ENCODE results near the gene CPLX3.

CPLX3 gene

GRCh38 chr15:74830868-74831267 lies 4.4 kb downstream of the CPLX3 start:
- DNase-seq, result no peak

GRCh38 chr15:74831813-74832495 lies 5.5 kb downstream of the CPLX3 start:
- no peak for DNase-seq

DNA sequence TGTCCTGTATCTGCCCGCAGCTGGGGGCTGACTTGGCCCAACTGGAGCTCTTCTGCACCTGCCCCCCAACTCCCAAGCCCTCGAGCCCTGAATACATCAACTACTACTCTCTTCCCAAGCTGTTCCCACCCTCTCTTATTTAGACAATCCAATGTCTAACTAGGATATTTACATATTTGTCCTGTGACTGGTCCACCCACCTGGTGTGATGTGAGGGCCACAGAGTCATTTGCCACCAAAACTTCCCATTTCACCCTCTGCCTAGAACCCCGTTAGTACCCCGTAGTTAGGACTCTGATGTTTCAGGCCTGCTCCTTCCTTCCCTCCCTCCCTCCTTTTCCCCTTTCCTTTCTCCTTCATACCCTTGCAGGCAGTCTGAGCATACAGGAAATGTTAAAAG lies 6.4 kb downstream of the CPLX3 start:
- DNase-seq, result no peak

GRCh38 chr15:74833376-74834107 lies 7.1 kb downstream of the CPLX3 start:
- DNase-seq, result no peak

DNA sequence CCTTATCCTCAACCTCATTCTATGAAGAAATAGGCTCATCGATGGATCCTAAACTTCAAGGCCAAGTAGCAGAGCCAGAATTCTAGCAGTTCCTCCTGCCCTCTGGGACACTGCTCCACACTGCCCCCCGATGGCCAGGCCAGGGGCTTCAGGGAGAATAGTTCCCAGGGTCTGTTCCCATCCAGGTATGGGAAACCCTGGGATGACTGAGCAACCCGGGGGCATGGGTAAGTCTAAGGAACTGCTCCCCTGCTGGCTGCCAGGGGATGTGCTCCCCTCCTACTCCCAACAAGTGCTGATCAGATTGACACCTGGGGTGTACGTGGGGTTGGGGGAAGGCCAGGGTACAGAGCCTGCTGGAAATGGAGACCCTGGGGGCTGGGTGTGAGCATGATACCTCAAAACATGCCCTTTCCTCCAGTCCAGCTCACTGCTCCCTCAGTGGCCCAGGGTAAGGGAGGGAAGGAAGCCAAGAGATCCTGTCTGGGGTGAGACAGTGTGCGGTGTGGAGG lies 8.9 kb downstream of the CPLX3 start:
- peak; percentile 73 for DNase-seq

- no peak for DNase-seq
Observed at GRCh38 chr15:74836846-74837245, 10.4 kb downstream of the CPLX3 start.

GRCh38 chr15:74837482-74838136 lies 11.2 kb downstream of the CPLX3 start:
- DNase-seq, result peak; percentile 47

DNA sequence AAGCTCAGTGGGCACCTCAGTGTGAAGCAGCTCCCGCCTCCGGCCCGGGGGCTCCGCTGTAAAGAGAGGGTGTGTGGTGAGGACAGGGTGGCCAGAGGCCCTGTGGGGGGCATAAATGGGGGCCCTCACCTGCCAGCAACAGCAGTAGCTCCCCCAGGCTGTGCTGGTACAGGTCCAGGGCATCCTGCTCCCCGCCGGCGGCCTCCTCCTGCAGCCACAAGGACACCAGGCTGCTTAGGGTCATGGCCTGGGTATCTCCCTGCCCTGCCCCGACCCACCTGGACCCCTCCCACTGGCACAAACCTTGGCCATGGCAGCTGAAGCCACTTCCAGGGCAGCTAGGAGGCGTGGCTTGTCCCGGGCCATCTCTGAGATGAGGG lies 11.7 kb downstream of the CPLX3 start:
- no peak for DNase-seq

DNA sequence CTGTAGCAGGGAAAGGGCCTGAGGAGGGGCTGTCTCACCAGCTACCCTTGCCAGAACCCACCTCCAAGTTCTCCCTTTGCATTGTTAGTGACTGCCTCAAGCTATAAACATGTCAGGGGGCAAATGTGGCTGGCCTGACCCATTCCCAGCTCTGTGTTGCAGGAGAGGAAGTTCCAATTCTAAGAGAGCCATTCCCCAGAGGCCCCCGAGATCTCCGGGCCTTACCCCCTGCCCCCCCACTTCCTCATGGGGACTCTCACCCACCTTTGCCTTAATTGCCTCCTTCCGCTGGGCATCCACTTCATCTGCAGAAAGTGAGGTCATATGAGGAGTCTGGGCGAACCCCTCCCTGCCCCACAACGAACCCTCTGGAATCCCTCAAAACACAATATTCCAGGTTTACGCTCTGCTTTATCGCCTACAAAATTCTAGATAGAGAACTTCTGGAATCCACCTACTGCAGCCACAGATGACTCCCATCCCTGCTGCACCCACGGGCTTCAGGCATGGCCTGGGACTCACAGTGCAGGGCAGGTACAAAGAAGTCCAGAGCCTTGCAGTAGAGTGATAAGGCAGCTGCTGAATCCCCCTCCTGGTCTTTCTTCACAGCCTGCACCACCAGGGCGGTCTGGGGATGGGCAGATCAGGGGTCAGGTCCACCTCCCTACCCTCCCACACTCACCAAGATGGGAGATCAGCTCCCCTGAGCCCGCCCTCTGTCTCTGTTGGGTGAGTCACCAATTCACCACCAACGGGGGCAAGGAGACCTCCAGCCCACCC lies 12.5 kb downstream of the CPLX3 start:
- no peak for DNase-seq

GRCh38 chr15:74839526-74840395 lies 13.3 kb downstream of the CPLX3 start:
- no peak for DNase-seq

DNA sequence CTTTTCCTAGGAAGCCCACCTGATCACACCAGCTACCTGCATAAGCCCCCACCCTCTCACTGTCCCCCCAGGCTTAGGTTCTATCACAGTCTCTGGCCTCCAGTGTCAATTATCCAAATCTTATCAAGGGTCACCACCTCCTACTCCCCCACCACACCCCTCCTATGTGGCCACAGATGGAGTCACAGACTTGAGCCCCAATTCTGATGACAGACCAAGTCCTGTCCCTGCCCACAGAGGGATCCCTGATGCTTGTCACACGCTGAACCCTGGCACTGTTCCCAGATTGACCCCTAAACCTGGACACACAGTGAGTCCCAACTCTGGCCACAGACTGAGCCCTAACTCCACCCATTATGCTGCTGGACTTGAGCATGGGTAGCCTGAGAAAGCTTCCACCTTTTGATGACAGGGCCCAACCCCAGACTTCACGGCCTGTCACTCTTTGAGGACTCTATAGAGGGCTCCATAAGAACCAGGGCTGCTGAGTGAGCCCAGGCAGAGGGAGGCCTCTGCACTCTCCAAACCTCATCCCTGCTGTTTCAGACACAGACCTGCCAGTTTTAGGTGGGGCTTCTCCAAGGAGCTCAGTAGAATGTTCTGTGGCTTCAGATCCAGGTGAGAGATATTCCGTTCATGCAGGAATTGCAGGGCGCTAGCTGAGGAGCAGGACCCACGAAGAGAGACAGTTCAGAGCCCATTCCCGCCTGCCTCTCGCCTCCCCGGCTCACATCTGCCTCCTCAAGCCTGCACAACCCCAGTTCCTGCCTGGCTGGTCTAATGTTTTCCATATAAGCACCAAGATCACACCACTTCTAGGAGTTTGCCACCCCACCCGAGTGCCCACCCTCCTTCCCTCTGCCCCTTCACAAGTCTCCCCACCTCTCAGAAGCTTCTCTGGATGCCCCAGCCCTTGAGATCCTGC lies 14.7 kb downstream of the CPLX3 start:
- peak; percentile 64 for DNase-seq

DNA sequence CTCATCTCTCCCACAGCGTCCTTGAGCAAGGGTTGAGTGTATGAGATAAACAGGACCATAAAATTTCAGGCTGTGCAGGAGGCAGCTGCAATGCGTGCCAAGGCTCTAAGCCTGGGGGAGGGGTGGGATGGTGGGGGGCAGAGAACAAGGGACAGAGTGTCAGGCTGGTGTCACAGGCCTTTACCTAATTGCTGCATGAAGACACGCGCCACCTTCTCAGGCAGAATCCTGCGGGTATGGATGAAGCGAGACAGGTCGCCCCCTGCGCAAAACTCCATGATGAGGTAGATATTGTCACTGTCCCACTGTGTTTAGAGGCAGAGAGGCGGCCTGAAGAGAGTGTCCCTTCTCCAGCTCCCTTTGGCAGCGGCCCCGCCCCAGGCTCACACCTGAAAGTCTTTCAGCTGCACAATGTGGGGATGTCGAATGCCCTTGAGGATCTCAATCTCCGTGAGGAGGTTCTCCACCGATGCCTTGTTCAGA lies 15.5 kb downstream of the CPLX3 start:
- DNase-seq, result no peak

DNA sequence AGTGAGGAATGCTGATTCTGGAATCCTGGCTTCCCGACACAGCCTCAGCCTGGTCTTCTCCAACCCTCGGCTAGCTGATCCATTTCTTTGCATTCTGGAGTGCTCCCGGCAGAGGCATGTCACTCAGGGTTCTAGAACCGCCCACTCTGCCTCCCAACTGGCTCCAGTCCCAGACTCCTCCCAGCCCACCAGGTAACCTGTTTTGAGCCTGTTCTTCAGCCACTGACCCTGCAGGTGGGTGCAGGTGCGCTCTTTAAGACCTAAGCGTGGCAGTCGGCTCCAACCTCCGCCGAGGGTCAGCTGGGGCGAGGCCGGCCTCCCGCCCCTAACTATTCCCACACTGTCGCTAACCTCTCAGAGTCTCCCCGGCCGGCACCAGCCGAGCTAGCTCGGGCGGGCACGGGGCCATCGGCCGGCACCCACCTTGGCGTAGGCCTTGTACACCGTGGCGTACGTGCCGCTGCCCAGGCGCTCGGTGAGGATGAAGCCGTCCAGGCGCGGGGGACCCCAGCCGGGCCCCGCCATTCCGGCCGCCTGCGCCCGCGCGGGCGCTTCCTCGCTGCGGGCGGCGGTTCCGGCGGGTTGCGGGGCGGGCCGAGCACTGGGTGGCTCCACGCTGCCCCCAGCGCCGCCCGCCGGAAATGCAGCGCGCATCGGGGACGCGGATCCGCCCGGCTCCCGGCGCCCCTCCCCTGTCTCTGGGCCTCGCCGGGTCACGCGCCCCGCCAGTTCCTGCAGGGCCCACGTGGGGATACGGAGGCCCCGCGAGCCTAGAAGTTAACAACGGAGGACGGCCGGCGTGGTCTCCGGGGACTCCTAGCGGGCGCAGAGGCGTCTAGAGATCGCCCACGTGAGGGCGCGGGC lies 16.4 kb downstream of the CPLX3 start, which contains the start of gene ULK3:
ULK3 (minus strand) TSS at position 576 of the 864 bp plus-strand sequence; CDS start at position 525, 51 bp downstream.
- DNase-seq, result peak; percentile 94

DNA sequence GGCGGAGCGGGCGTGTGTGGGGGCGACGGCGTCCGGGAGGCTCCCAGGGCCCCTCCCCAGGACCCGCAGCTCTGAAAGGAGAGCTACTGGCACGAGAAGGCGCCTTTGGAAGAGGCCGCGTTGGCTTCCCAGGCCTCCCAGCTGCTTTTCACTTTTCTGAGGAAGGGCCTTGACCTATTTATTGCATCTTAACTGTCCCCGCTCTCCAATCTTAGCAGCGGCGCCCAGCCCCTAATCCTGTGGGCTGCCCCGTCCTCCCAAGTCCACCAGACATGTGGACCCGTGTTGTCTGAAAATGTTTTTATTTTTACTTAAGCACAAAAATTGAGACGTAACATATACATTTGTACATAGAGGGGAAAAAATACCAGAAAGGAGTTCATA lies 17.0 kb downstream of the CPLX3 start:
- DNase-seq, result no peak

- peak; percentile 96 for DNase-seq
Observed at GRCh38 chr15:74843891-74844299, 17.5 kb downstream of the CPLX3 start.

DNA sequence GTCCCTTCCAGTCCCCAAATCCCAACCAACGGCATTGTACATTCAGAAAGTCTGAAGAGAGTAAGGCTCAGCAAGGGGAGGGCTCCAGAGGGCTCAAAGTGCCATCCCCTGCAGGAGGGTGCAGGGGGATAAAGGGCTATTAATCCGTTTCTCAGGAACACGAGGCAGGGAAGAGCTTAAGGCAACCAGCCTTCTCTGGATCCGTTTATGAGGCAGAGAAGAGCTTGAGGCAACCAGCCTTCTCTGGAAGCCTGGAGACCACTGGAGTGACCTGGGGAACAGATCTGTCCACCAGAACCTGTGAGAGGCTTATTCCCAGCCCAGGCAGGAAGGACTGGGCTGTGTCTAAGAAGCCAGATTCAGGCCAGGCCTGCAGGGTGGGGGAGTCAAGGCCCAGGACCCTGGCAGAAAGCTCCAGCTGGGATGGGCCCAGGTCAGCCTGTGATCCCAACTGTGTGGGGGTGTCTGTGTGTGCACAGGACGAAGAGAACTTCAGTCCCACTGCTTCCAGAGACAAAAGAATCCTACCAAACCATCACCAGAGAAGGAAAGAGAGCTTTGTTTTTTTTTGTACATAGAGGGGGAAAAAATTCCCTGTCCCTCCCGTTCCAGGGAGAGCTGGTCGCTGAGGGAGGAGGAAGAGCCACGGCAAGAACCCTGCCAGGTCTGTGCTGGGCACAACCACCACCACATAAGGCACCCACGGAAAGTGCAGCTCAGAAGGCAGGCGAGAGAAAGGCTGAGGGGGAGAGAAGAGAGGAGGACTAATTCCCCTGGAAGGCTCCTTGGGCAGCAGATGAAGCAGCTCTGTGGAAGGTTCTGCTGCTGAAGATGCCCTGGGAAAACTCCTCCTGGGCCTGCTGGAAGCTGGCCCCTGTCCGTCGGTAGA lies 18.1 kb downstream of the CPLX3 start:
- DNase-seq, result peak; percentile 29

DNA sequence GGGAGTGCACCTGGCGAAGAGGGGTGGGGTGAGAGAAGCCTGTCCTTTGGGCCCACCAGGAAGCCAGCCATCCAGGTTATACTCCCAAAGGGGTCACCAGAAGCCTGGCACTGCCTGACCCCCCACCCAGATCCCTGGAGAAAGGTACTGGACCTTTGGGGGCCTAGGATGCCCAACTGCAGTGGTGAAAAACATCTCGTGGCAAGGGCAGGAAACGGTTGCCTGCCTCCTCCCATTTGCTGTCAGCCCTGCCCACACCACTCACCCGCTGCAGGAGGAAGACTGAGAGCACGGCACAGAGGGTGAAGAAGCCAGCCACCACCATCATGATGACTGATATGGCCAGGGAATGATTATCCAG lies 18.8 kb downstream of the CPLX3 start:
- peak; percentile 82 for DNase-seq

- no peak for DNase-seq
Observed at GRCh38 chr15:74845581-74845980, 19.2 kb downstream of the CPLX3 start.

GRCh38 chr15:74847432-74847831 lies 21.0 kb downstream of the CPLX3 start:
- peak; percentile 63 for DNase-seq

All from hematopoietic multipotent progenitor cell treated with erythropoietin and hydrocortisone succinate and interleukin-3 and kit ligand, for 6 days (in vitro differentiated cells).